Measurements from ENCODE around the gene SCG2. TPM values are rescaled to one million over a fixed set of nuclear protein-coding genes. Genes with fewer than 3 reads are reported as not detected.

The SCG2 gene
- total RNA-seq, 1 donor from 2014 or later, result 75.1 TPM

GRCh38 chr2:223644136-223644535, 42.0 kb upstream of the SCG2 start:
- TF ChIP-seq CTCF (conservative IDR thresholded peaks at IDR 0.05), result no peak
- no peak overlapping the region for H3K4me3 Mint-ChIP-seq
- no peak for DNase-seq (ENCODE audit: extremely low spot score, unreplicated experiment)
- H3K36me3 Mint-ChIP-seq, result no peaks in the 10 kb centered on the region
- no peak overlapping the region for H3K27ac Mint-ChIP-seq
- peaks cover 35% of the 10 kb centered on the region for H3K27me3 Mint-ChIP-seq
- peaks cover 26% of the 10 kb centered on the region for H3K4me1 Mint-ChIP-seq (ENCODE audit: unreplicated experiment)
- no peaks in the 10 kb centered on the region for H3K9me3 Mint-ChIP-seq

GRCh38 chr2:223643309-223643708, 41.1 kb upstream of the SCG2 start:
- Mint-ChIP-seq H3K4me3 (no peak overlapping the region), H3K27ac (no peak overlapping the region), H3K4me1 (ENCODE audit: unreplicated experiment) (peaks cover 26% of the 10 kb centered on the region), H3K9me3 (no peaks in the 10 kb centered on the region), H3K36me3 (no peaks in the 10 kb centered on the region), H3K27me3 (peaks cover 35% of the 10 kb centered on the region)
- TF ChIP-seq CTCF (conservative IDR thresholded peaks at IDR 0.05), result no peak
- DNase-seq (ENCODE audit: extremely low spot score, unreplicated experiment), result no peak

GRCh38 chr2:223642506-223642905, 40.3 kb upstream of the SCG2 start:
- no peak overlapping the region for H3K4me3 Mint-ChIP-seq
- H3K36me3 Mint-ChIP-seq, result no peaks in the 10 kb centered on the region
- no peak for DNase-seq (ENCODE audit: extremely low spot score, unreplicated experiment)
- peaks cover 27% of the 10 kb centered on the region for H3K27me3 Mint-ChIP-seq
- peaks cover 26% of the 10 kb centered on the region for H3K4me1 Mint-ChIP-seq (ENCODE audit: unreplicated experiment)
- no peak overlapping the region for H3K27ac Mint-ChIP-seq
- H3K9me3 Mint-ChIP-seq, result no peaks in the 10 kb centered on the region
- TF ChIP-seq CTCF (conservative IDR thresholded peaks at IDR 0.05), result no peak

GRCh38 chr2:223641082-223641481, 38.9 kb upstream of the SCG2 start:
- Mint-ChIP-seq H3K27me3 (peaks cover 12% of the 10 kb centered on the region), H3K4me3 (peak overlapping the region; percentile 49), H3K27ac (peak overlapping the region; percentile 87), H3K4me1 (ENCODE audit: unreplicated experiment) (peaks cover 18% of the 10 kb centered on the region), H3K9me3 (no peaks in the 10 kb centered on the region), H3K36me3 (no peaks in the 10 kb centered on the region)
- TF ChIP-seq CTCF (conservative IDR thresholded peaks at IDR 0.05), result no peak
- DNase-seq (ENCODE audit: extremely low spot score, unreplicated experiment), result no peak

GRCh38 chr2:223635080-223635479, 32.9 kb upstream of the SCG2 start:
- Mint-ChIP-seq H3K9me3 (no peaks in the 10 kb centered on the region), H3K4me3 (no peak overlapping the region), H3K27ac (no peak overlapping the region), H3K4me1 (ENCODE audit: unreplicated experiment) (no peaks in the 10 kb centered on the region), H3K27me3 (no peaks in the 10 kb centered on the region), H3K36me3 (no peaks in the 10 kb centered on the region)
- no peak for TF ChIP-seq CTCF (conservative IDR thresholded peaks at IDR 0.05)
- DNase-seq (ENCODE audit: extremely low spot score, unreplicated experiment), result no peak

GRCh38 chr2:223634238-223634637, 32.1 kb upstream of the SCG2 start:
- no peak for DNase-seq (ENCODE audit: extremely low spot score, unreplicated experiment)
- H3K4me1 Mint-ChIP-seq (ENCODE audit: unreplicated experiment), result no peaks in the 10 kb centered on the region
- H3K27ac Mint-ChIP-seq, result no peak overlapping the region
- H3K9me3 Mint-ChIP-seq, result no peaks in the 10 kb centered on the region
- H3K27me3 Mint-ChIP-seq, result peaks cover 5% of the 10 kb centered on the region
- TF ChIP-seq CTCF (conservative IDR thresholded peaks at IDR 0.05), result no peak
- no peak overlapping the region for H3K4me3 Mint-ChIP-seq
- no peaks in the 10 kb centered on the region for H3K36me3 Mint-ChIP-seq

Data from type B pancreatic cell (in vitro differentiated cells).